ENCODE results near the gene ZNF574.

ZNF574 gene

DNA sequence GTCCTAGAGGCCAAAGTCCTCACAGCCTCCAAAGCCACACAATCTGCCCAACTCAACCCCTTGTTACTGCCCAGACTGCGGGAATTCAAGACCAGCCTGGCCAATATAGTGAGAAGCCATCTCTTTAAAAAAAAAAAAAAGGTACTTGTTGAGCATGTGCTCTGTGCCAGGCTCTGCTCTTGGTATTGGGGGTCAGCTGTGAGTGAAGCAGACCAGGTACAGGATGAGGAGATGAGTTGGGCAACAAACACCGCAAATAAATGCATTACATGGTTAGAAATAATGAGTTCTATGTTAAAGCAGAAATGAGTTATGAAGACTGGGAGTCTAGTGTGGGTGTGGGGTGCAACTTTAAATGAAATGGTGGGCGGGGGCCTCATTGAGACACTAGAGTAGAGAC, 15.8 kb upstream of the ZNF574 start:
- no peak for DNase-seq

DNA sequence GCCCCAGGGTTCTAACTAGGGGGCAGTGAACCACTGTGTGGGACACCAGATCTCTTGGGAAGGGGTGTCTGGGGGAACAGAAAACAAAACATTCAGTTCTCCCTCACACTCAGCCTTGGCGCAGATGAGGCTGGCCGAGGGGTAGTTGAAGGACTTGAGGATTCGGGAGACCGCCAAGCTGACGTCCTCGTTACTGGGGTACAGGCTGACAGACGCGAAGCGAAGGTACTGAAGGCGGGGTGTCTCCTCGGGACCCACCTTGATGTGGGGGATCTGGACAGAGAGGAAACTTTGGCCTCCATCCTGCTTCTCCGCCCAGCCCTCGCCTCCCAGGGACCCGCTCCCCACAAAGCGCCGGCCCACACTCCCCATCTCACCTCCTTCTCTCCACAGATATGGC, 13.6 kb upstream of the ZNF574 start:
- no peak for DNase-seq

DNA sequence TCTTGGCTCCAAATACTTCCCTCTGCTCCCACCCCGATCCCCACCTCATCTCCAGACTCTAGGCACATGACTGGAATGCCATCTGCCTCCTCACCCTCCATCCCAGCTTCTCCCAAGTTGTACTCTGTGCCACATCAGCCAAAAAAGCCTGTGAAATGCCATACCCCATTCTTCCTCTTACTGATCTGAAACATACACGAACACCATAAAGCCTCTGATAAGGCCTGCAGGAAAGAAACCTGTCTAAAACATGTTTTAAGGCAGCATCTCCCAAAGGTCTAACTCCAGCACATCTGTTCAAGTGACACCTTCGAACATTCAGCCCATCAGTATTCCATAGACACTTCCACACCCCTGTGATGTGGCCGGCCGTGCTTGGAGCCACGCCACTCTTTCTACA, 11.5 kb upstream of the ZNF574 start:
- DNase-seq = no peak

DNA sequence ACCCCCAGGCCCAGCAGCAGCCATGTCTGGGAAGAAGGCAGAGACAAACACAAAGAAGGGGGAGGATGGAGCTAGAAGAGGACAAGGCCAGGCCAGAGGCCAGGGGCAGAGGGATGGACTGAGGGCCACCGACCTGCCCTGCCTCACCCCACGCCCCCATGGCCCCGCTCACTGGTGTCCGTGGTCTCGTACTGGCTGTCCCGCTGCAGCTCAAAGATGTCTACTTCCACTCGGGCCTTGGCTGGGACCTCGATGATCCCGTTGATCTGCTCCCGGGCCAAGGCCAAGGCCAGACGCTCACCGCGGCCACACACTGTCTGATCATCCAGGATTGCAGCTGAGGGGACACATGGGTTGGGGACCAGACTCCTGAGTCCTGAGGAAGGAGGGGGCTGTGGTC, 10.9 kb upstream of the ZNF574 start:
- DNase-seq = no peak

DNA sequence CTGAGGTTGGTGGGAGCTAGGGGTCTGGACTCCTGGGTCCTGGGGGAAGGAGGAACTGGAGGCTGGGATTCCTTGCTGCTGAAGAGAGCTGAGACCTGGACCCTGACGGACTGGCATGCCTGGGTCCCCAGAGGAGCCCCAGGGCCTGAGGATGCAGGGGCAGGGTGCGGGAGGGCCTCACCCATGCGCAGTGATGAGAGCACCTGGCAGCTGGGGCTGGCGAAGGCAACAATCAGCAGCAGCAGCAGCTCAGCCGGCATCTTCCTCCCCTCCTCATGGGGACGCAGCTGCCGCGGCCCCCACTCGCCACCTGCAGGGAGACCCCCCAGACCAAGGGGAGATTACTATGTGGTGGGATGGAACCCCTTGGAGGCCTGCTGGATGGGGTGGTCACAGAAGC, 10.5 kb upstream of the ZNF574 start:
- DNase-seq = no peak

DNA sequence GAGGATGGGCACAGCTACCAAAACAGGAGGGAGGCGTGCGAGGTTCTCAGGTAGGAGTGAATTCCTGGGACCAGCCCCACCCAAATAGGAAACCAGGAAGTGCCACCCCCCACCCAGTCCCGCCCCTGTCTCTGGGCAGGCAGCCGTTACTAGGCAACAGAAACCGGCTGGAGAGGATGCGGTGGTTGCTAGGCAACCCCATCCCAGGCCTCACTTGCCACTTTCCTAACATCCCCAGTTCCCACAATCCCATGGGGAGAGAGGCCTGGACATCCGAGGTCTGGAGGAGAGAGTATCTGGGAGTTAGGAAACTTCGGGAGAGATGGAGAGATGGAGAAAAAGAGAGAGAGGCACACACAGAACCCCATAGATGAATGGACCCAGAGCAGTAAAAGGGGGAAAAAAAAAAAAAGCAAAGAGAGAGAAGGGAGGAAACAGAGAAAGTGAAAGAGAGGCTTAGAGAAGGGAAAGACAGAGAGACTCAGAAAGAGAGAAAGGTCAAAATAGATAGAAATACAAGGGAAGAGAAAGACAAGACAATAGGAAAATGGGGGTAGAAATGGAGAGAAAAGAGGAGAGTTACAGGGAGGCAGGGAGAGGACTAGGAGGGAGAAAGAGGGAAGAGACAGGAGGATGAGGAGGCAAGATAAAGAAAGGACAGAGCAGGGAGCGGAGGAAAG, 9.8 kb upstream of the ZNF574 start:
- peak; percentile 37 for DNase-seq

DNA sequence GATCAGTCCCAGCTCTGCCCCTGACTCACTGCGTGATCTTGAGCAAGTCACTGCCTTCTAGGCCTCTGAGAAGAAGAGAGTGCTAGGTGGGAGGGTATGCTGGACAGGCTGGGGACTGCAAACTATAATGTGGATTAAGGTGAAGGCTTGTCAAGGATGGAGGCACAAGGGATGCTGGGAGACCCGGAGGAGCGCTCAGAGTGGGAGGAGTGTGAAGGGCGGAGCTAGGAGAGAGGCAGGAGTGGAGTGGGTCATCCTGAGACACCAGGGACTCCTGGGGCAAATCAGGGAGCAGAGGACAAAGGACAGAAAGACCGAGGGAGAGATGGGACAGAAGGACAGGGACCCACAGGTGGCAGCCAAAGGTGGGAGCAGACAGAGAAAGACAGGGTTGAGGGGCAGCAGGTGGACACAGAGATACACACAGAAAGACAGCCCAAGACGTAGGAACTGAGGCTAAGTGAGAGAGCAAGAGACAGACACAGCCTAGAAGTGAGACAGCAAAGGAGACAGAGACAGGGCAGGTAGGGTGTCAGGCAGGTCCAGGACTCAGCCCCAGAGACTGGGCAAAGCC, 8.6 kb upstream of the ZNF574 start:
- DNase-seq = no peak

DNA sequence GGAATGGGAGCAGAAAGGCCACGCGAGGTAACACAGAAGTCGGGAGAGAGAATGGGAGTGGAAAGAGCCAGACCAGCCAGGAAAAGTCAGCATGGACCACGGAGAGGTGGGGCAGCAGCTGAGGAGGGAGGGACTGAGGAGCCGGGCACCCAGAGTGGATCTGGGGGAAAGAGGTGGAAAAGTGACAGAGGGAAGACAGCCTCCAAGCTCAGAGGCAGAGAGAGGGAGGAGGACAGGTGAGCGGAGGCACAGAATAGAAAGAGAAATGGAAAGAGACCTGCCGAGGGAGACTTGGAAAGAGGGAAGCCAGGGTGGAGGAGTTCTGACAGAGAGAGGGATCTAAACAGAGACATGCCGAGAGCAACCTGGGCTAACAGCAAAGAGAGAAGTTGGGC, 7.6 kb upstream of the ZNF574 start:
- no peak for DNase-seq

DNA sequence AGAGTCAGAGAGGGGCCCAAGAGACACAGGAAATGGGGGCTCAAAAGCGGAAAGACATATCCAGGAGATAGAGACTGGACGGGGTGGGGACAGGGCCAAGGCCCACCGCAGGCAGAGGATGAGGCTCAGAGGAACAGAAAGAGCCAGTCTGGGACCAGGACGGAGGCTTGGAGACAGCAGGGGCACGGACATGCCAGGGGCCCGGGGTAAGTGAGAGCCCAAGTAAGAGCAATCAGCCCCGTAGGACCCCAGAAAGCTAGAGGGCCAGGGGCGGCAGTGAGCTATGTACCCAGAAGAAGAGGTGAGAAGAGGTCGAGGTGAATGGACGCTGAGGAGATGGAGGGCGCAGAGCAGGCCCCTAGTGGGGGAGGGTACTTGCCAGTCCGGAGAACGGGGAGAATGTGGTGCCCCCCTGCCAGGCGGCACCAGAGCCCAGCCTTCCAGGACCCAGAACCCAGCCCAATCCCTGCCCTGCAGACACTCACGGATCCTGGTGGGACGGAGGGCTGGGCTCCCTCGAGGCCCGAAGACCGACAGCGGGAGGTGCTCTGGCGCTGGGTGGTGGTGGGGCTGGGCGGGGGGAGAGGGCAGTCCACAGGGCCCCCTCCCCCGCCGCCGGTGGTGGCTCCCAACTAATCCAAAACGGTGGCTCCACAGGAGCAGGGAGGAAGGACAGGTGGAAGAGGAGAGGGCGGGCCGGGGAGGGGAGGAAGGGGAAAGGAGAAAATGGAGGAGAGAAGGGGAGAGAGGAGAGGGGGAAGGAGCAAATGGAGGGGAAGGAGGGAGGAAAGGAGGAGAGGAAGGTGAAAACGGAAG, 7.0 kb upstream of the ZNF574 start:
- no peak for DNase-seq

DNA sequence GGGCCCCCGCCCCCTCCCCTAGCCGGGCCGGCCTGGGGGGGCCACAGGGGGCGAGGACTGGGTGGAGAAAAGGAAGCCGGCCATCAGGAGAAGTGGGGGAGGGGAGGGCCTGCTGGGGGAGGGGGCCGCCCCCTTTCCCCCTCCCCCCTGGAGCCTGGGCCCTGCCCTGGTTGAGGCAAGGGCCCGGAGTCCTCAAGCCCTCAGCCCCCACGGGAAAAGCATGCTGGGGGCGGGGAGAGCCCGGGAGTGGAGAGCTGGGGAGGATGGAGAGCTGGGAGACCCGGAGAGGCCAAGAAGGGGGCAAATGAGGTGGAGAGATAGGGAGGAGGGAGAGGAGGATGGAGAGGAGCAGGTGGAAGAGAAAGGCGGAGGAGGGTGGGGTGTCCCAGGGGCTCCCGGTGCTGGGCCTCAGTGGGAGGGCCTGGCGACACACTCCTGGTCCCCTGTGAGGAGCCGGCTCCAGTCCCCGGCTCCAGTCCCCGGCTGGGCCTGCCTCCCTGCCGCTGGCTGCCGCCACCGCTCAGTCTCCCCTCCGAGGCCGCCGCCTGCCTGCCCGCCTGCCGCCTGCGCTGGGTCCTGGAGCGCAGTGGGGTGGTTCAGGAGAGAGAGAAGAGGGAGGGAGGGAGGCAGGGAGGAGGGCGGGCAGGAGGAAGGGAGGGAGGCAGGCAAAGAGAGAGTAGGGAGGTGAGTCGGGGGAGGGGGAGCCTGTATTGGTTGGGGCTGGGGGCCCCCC, 6.2 kb upstream of the ZNF574 start, which contains the start of gene GRIK5:
TSS of gene GRIK5 (minus strand) at position 588 of the 733 bp plus-strand sequence. CDS start 4,436 bp downstream, outside the sequence.
- DNase-seq = no peak

DNA sequence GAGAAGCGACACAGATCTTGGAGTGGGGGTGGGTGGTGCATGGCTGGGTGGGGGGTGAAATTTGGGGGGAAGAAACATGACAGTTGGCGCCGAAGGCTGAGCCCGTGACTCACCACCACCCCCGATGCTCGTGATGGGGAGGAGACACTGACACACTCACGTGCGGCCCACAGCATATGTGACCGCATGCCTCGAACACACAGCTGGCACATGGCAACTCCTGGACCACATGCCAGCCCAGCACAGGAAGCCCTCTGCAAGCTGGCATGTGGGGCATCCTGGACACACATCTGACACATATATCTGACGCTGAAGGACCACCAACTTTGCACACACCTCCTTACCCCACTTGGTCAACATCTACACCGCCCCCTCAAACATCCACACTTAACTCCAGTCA, 4.7 kb upstream of the ZNF574 start:
- no peak for DNase-seq

DNA sequence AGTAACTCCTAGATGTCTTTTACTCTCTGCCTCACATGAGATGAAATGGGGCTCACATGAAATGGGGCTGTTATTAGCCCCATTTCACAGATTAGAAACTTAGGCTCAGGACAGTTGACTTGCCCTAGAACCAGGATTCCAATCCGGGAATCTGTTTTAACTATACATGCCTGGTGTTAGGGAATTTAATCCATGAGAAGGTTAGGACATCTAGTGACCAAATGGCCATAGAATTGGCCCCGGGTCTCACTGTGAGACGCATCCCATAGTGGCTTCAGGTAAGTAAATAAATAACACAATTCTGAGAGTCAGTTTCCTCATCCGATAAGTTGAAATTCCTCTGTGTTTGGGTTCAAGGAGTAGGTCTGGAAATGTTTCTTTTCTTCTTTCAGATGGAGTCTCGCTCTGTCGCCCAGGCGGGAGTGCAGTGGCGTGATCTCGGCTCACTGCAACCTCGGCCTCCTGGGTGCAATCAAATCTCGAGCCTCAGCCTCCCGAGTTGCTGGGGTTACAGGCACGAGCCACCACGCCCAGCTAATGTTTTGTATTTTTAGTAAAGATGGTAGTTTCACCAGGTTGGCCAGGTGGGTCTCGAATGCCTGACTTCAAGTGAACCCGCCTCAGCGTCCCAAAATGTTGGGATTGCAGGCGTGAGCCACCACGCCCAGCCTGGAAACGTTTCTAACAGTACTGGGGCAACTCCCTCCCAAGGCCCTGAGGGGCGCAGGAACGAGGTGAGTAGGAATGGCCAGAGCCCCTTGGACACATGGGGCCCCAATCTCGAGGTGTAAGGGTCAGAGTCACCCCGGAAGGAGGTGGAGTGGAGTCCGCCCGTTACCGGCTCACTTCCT, 1.2 kb upstream of the ZNF574 start:
- DNase-seq = no peak

DNA sequence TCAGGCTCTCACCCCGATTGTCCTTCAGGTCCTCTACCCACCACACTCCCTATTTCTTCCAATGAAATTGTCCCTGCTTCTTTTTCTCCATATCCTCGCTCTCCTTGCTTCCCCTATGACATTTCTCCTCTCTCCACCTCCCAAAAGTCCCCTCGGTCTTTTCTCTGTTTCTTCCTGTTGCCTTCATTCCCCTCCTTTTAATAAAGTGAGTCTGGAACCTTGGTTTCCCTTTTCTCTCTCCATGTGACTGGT, 676 bp upstream of the ZNF574 start:
- DNase-seq = no peak

DNA sequence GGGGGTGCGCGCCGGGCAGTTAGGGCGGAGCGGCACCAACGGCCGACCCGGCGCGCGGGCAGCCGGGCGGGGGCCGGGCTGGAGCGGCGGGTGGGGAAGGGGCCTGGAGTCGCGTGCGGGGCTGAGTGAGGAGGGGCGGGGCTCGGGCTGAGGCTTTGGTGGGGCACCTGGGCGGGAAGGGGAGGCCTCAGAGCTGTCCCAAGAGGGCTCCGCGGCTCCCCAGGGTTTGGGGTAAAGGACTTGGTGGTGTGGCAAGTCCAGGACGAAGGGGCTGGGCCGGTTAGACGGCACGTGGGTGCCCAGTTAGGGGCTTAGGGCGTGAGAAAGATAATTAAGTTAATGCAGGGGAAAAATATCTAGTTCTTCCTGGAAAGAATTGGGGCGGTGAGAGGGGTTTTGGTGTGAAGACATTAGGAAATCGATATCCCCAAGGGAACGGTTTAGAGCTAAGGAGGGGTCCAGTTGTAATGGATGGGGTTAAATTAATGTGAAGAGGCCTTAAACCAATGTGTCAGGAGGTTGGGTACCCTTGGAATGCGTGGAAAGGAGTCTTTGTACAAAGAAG, 496 bp downstream of the ZNF574 start:
- DNase-seq = no peak

DNA sequence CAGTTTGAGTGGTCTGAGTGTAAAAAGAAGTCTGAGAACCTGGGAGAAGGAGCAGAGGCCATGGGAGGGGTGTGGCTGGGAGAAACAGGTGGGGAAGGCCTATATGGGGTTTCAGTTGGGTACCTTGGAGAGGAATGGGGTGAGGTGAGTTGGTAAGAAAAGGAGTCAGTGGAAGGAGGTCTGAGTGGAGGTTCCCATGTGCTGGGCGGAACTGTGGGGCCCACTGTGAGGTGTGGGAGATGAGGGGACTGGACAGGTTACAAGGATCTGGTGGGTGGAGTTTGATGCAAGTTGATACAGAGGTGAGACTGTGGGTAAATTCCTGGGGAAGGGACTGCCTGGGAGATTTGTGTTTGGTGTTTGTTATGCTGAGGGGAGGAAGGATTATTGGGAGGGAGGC, 2.1 kb downstream of the ZNF574 start:
- DNase-seq = no peak

DNA sequence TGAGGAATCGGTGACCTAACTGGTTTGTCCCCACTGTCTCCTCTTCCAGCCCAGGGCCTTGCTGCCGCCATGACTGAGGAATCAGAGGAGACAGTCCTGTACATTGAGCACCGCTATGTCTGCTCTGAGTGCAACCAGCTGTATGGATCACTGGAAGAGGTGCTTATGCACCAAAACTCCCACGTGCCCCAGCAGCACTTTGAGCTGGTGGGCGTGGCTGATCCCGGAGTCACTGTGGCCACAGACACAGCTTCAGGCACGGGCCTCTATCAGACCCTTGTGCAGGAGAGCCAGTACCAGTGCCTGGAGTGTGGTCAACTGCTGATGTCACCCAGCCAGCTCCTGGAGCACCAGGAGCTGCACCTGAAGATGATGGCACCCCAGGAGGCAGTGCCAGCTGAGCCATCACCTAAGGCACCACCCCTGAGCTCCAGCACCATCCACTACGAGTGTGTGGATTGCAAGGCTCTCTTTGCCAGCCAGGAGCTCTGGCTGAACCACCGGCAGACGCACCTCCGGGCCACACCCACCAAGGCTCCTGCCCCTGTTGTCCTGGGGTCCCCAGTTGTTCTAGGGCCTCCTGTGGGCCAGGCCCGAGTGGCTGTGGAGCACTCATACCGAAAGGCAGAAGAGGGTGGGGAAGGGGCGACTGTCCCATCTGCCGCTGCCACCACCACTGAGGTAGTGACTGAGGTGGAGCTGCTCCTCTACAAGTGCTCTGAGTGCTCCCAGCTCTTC, 2.7 kb downstream of the ZNF574 start:
- DNase-seq = no peak

DNA sequence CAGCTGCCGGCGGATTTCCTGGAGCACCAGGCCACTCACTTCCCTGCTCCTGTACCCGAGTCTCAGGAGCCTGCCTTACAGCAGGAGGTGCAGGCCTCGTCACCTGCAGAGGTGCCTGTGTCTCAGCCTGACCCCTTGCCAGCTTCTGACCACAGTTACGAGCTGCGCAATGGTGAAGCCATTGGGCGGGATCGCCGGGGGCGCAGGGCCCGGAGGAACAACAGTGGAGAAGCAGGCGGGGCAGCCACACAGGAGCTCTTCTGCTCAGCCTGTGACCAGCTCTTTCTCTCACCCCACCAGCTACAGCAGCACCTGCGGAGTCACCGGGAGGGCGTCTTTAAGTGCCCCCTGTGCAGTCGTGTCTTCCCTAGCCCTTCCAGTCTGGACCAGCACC, 3.3 kb downstream of the ZNF574 start:
- DNase-seq = no peak

DNA sequence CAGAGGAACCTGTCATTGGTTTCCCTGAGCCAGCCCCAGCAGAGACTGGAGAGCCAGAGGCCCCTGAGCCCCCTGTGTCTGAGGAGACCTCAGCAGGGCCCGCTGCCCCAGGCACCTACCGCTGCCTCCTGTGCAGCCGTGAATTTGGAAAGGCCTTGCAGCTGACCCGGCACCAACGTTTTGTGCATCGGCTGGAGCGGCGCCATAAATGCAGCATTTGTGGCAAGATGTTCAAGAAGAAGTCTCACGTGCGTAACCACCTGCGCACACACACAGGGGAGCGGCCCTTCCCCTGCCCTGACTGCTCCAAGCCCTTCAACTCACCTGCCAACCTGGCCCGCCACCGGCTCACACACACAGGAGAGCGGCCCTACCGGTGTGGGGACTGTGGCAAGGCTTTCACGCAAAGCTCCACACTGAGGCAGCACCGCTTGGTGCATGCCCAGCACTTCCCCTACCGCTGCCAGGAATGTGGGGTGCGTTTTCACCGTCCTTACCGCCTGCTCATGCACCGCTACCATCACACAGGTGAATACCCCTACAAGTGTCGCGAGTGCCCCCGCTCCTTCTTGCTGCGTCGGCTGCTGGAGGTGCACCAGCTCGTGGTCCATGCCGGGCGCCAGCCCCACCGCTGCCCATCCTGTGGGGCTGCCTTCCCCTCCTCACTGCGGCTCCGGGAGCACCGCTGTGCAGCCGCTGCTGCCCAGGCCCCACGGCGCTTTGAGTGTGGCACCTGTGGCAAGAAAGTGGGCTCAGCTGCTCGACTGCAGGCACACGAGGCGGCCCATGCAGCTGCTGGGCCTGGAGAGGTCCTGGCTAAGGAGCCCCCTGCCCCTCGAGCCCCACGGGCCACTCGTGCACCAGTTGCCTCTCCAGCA, 4.2 kb downstream of the ZNF574 start:
- DNase-seq = no peak

DNA sequence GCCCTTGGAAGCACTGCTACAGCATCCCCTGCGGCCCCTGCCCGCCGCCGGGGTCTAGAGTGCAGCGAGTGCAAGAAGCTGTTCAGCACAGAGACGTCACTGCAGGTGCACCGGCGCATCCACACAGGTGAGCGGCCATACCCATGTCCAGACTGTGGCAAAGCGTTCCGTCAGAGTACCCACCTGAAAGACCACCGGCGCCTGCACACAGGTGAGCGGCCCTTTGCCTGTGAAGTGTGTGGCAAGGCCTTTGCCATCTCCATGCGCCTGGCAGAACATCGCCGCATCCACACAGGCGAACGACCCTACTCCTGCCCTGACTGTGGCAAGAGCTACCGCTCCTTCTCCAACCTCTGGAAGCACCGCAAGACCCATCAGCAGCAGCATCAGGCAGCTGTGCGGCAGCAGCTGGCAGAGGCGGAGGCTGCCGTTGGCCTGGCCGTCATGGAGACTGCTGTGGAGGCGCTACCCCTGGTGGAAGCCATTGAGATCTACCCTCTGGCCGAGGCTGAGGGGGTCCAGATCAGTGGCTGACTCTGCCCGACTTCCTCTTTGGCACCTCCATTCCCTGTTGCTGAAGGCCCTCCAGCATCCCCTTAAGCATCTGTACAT, 4.9 kb downstream of the ZNF574 start:
- no peak for DNase-seq

DNA sequence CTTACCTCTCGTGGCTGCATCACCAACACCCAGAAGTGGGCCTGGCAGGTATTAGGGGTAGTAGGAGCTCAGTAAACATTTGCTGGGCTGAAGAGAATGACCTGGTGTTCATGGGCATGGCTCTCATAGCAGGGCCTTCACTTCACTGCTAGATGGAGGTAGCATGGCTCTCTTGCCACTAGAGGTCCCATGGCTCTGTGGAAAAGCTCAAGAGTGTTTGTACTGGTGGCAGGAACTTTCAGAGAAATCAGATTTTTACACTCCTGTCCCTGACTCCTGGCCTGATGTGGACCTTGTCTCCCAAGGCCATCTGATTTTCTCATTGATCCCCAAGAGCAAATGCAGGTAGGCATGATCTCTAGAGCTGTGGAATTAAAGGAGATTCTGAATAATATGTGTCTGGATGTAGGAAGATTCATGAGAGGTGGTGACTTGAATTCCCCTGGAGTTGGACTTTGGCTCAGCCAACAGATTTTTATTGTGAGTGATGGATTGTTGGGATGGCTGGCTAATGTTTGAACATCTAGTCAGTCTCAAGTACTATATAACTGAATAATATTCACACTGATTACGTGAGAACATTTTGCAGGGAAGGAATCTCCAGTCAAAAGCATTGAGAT, 5.7 kb downstream of the ZNF574 start:
- no peak for DNase-seq

All from NCI-H1048 (cell line).